Natural killer cell treated with Interleukin-12 subunit alpha and Interleukin-12 subunit beta and Interleukin-15 and Interleukin-18, amount 100 ng/mL, for 72 hours (primary cell): Measurements from ENCODE around the gene TBC1D26. TPM values are rescaled to one million over a fixed set of nuclear protein-coding genes. Genes with fewer than 3 reads are reported as not detected.
"Not testable (repeated sequence)": the region's sequence is repeated elsewhere in the genome, so short reads cannot be mapped to it uniquely, and the experiment has no call there.

ENCODE experiments used
- ATAC-seq, 2 donors: fragments of 150-1000 bp; cut with Tn5 transposase in 1 of 2; sonication (Bioruptor Pico), chemical (Tn5 transposase) in 1 of 2; 2 replicates each; pipeline ENCODE4 v1.10.0; 2021
- DNase-seq: peaks from one replicate; pipeline ENCODE4 v3.0.0; 2022; ENCODE audit warnings: low spot score
- H3K27ac Mint-ChIP-seq, 2 donors: 1 replicate in 1 of 2; 2 replicates in 1 of 2; pipeline ENCODE4 v1.8.0; 2022; ENCODE audit warnings: mixed read lengths in 2 of 2, mild to moderate bottlenecking in 1 of 2, moderate library complexity in 1 of 2
- H3K27me3 Mint-ChIP-seq, 2 donors: 1 replicate in 1 of 2; 2 replicates in 1 of 2; pipeline ENCODE4 v1.8.0; 2022; ENCODE audit warnings: mixed read lengths in 2 of 2
- H3K36me3 Mint-ChIP-seq: one replicate; pipeline ENCODE4 v1.8.0; 2022; ENCODE audit warnings: mixed read lengths
- H3K4me1 Mint-ChIP-seq, 2 donors: 1 replicate in 1 of 2; 2 replicates in 1 of 2; pipeline ENCODE4 v1.8.0; 2022; ENCODE audit warnings: low read depth in 2 of 2, mixed read lengths in 2 of 2, mild to moderate bottlenecking in 1 of 2
- H3K4me3 Mint-ChIP-seq: one replicate; pipeline ENCODE4 v1.8.0; 2022; ENCODE audit warnings: mixed read lengths
- H3K9me3 Mint-ChIP-seq: 2 replicates; pipeline ENCODE4 v1.8.0; 2022; ENCODE audit warnings: mixed read lengths
- total RNA-seq, 2 donors: library from RNA; stranded (reverse); gene quantifications; one replicate each; pipeline ENCODE4 v1.2.3, GENCODE V29; 2022

TBC1D26 gene
- total RNA-seq = not detected

- not testable (repeated sequence) for H3K36me3 Mint-ChIP-seq, H3K9me3 Mint-ChIP-seq, DNase-seq, H3K27ac Mint-ChIP-seq, H3K27me3 Mint-ChIP-seq, H3K4me3 Mint-ChIP-seq, H3K4me1 Mint-ChIP-seq, ATAC-seq
Observed at GRCh38 chr17:15731900-15732299, at the start of gene TBC1D26. TSS of gene TBC1D26 (plus strand) at chr17:15732283. CDS start at chr17:15735349, 3,066 bp downstream.

DNA sequence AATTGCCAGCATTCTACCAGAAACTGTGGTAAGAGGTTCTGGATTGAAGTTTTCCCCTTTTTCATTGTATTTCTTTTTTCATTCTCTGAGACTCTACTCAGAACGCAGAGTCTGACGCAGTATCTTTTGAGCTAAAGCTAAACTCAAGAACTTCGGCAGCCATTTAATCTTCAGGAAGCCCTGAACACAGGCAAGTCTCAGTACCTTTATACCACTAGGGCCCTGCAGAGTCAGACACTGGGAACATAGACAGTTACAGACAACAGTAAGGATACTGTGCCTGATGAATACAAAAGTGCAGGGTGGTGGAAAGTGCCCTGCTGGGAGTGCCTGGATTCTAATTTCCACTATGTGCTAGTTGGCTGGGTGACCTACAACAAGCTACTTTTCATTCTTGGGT is 48.9 kb upstream of the TBC1D26 start:
- not testable (repeated sequence) for ATAC-seq, H3K9me3 Mint-ChIP-seq, DNase-seq, H3K27me3 Mint-ChIP-seq, H3K36me3 Mint-ChIP-seq, H3K27ac Mint-ChIP-seq
- Mint-ChIP-seq H3K4me1 (peaks cover 13% of the 10 kb centered on the region in 2 donors), H3K4me3 (peak overlapping the region; percentile 94)

- peaks cover 13% of the 10 kb centered on the region in 2 donors for H3K4me1 Mint-ChIP-seq
- H3K36me3 Mint-ChIP-seq, H3K27me3 Mint-ChIP-seq, H3K9me3 Mint-ChIP-seq: not testable (repeated sequence)
- peak within 1 kb of the TSS; percentile 94 for H3K4me3 Mint-ChIP-seq
- peak; percentile 95 to 97 for ATAC-seq
- DNase-seq = peak; percentile 82
- H3K27ac Mint-ChIP-seq = peak within 1 kb of the TSS; percentile 81 to 89
Observed at GRCh38 chr17:15683824-15684478, 48.1 kb upstream of the TBC1D26 start, which contains the start of gene TRIM16. TSS of gene TRIM16 (minus strand) at chr17:15684311. CDS start at chr17:15651609, 32,702 bp downstream.

DNA sequence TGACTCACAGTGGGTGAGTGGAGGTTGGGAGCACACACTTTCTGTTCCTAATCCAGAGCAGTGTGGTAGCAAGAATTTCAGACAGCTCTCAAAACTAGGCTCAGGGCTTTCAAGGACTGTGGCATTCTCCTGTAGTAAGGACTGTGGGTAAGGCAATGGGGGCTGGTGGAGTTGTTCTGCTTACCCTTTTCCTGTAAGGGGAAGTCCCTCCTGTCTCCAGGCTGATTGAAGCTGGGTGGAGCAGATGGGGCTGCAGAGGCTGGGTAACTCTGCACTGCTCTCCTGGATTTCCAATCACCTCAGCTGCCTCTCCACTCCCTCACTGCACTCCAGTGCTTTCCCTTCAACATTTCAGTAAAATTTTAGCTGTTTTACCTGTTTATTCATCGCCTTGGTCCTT is 44.6 kb upstream of the TBC1D26 start:
- DNase-seq, H3K36me3 Mint-ChIP-seq, H3K9me3 Mint-ChIP-seq, H3K27ac Mint-ChIP-seq, ATAC-seq, H3K4me3 Mint-ChIP-seq, H3K27me3 Mint-ChIP-seq: not testable (repeated sequence)
- H3K4me1 Mint-ChIP-seq = peaks cover 13% of the 10 kb centered on the region in 2 donors

DNA sequence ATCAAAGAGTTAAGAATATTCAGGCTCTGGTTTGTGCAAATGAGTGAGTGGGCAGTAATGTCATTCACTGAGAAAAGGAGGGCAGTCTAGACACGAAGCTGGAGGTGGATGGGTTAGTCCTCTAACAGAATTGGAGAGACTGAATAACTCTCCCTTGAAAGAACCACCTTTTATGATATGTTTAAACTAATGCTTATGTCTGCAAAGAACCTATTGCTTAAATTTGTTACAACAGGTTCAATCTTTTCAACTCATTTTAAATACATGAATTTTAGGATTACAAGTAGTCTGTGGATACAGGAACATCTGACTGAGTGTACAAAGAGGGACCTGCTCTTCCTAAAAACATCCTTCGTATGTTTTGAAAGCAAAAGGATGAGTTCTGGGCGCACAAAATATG is 33.1 kb upstream of the TBC1D26 start:
- H3K4me1 Mint-ChIP-seq, DNase-seq, H3K27me3 Mint-ChIP-seq, H3K36me3 Mint-ChIP-seq, ATAC-seq, H3K9me3 Mint-ChIP-seq: not testable (repeated sequence)
- peak overlapping the region; percentile 77 to 95 for H3K27ac Mint-ChIP-seq
- H3K4me3 Mint-ChIP-seq = peak overlapping the region; percentile 95

GRCh38 chr17:15699413-15699924 is 32.6 kb upstream of the TBC1D26 start, which contains the start of gene ZNF286A:
TSS of gene ZNF286A (plus strand) at chr17:15699752. CDS start at chr17:15700330, 578 bp downstream.
- H3K27me3 Mint-ChIP-seq, H3K36me3 Mint-ChIP-seq, H3K4me1 Mint-ChIP-seq, H3K9me3 Mint-ChIP-seq: not testable (repeated sequence)
- H3K27ac Mint-ChIP-seq = peak within 1 kb of the TSS; percentile 77 to 95
- peak within 1 kb of the TSS; percentile 95 for H3K4me3 Mint-ChIP-seq
- ATAC-seq = peak; percentile 96 to 99
- peak; percentile 98 for DNase-seq

DNA sequence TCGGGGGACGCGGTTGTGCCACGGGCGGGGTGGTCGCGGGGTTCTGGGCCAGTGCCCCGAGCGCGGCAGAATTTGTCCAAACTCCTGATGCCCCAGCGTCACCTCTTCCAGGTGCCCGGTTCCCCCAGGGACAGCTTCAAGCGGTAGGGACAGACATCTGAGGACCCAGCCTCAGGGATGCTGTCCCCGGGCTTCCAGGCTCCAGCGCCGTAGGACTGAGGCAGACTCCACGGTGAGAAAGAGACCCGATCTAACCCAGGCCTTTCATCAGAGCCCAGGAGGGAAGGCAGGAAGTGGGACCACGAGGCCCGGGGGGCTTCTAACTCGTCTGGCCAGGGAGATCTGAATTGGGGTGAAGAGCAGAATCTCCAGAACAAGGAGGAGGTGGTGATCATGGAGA is 32.1 kb upstream of the TBC1D26 start:
- not testable (repeated sequence) for H3K36me3 Mint-ChIP-seq, DNase-seq, H3K4me1 Mint-ChIP-seq, H3K27me3 Mint-ChIP-seq, H3K9me3 Mint-ChIP-seq
- peak in 1 of 2 donors; percentile 15 for ATAC-seq
- Mint-ChIP-seq H3K27ac (peak overlapping the region; percentile 77 to 95), H3K4me3 (peak overlapping the region; percentile 95)

- DNase-seq, H3K27ac Mint-ChIP-seq, H3K4me1 Mint-ChIP-seq, ATAC-seq, H3K4me3 Mint-ChIP-seq, H3K27me3 Mint-ChIP-seq, H3K9me3 Mint-ChIP-seq: not testable (repeated sequence)
- H3K36me3 Mint-ChIP-seq = peaks cover 29% of the 10 kb centered on the region
Observed at GRCh38 chr17:15704239-15704638, 27.8 kb upstream of the TBC1D26 start.

- H3K27ac Mint-ChIP-seq, DNase-seq, H3K27me3 Mint-ChIP-seq, H3K4me3 Mint-ChIP-seq, H3K4me1 Mint-ChIP-seq, H3K9me3 Mint-ChIP-seq: not testable (repeated sequence)
- peaks cover 29% of the 10 kb centered on the region for H3K36me3 Mint-ChIP-seq
- ATAC-seq = peak in 1 of 2 donors; percentile 68
Observed at GRCh38 chr17:15704813-15705212, 27.3 kb upstream of the TBC1D26 start.

- not testable (repeated sequence) for H3K27me3 Mint-ChIP-seq, H3K9me3 Mint-ChIP-seq, H3K27ac Mint-ChIP-seq, H3K4me3 Mint-ChIP-seq, DNase-seq, ATAC-seq, H3K4me1 Mint-ChIP-seq
- H3K36me3 Mint-ChIP-seq = peaks cover 39% of the 10 kb centered on the region
Observed at GRCh38 chr17:15708879-15709278, 23.2 kb upstream of the TBC1D26 start.

- not testable (repeated sequence) for H3K27me3 Mint-ChIP-seq, H3K9me3 Mint-ChIP-seq, ATAC-seq, H3K4me3 Mint-ChIP-seq, DNase-seq, H3K27ac Mint-ChIP-seq, H3K4me1 Mint-ChIP-seq
- peaks cover 38% of the 10 kb centered on the region for H3K36me3 Mint-ChIP-seq
Observed at GRCh38 chr17:15716601-15717563, 15.2 kb upstream of the TBC1D26 start.

DNA sequence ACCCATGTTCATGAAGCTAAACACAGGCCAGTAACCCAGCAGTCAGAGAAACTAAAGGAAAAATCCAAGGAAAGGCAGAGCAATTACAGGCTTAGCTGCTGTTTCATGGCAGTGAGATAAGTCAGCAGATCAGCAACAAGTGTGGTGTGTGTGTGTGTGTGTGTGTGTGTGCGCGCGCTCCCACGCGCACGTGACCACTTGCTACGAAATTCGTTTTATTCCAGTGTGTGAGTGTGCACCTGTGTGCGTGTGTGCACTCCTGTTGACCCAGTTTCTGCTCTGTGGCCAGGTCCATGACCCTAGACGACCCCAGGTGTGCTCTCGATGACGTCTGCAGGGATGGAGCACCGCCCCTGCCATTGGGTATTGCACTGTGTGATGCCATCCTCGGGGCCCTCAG is 1.5 kb upstream of the TBC1D26 start:
- not testable (repeated sequence) for ATAC-seq, H3K27me3 Mint-ChIP-seq, H3K9me3 Mint-ChIP-seq, H3K4me1 Mint-ChIP-seq, H3K36me3 Mint-ChIP-seq, H3K27ac Mint-ChIP-seq, H3K4me3 Mint-ChIP-seq, DNase-seq

DNA sequence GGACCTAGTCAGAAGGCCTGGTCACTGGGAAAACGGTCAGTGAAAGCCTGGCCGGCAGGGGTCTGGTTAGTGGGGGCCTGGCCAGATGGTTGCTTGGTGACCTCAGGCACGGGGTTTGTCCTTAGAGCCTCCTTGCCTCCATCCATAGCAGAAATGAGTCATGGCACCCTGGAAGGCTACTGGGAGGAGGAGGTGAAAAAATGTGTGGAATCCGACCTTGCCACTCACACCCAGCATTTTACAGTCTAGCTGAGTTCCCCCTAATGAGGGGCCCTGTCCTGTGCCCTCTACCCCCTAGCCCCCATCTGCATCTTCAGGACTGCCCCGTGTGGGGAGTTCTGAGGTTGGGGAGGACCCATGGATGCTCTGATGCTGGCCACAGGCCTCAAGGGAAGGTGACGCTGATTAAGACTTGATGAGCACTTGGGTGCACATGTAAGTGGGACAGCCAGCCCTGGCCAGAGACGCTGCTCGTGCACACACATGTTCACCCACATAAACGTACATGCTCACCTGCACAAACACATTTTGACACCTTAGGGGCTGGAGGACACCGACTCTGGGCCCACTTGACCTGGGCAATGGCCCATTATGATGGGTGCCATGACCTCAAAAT is 1.2 kb downstream of the TBC1D26 start:
- not testable (repeated sequence) for DNase-seq, H3K4me3 Mint-ChIP-seq, H3K36me3 Mint-ChIP-seq, H3K27me3 Mint-ChIP-seq, H3K9me3 Mint-ChIP-seq, H3K4me1 Mint-ChIP-seq, H3K27ac Mint-ChIP-seq, ATAC-seq
